ENCODE measurements around the gene YJEFN3. TPM values are rescaled to one million over a fixed set of nuclear protein-coding genes. Genes with fewer than 3 reads are reported as not detected.
A peak's percentile ranks its signal among the peaks of the same experiment; 100 is the strongest.

YJEFN3 gene
- total RNA-seq, 1 donor from 2014 or later = 4.0 TPM

- DNase-seq (ENCODE audit: low spot score) = peak; percentile 86
- H3K4me1 Mint-ChIP-seq (ENCODE audit: low read depth) = peaks cover 31% of the 10 kb centered on the region
- no peaks in the 10 kb centered on the region for H3K9me3 Mint-ChIP-seq (ENCODE audit: low read depth)
- peak overlapping the region; percentile 17 for H3K27ac Mint-ChIP-seq (ENCODE audit: unreplicated experiment)
- H3K4me3 Mint-ChIP-seq (ENCODE audit: unreplicated experiment) = no peak overlapping the region
- no peaks in the 10 kb centered on the region for H3K36me3 Mint-ChIP-seq (ENCODE audit: low read depth)
- H3K27me3 Mint-ChIP-seq (ENCODE audit: low read depth) = no peaks in the 10 kb centered on the region
- TF ChIP-seq CTCF (IDR thresholded peaks at IDR 0.05) = peak; percentile 82
Measured at GRCh38 chr19:19554074-19555023, 25.6 kb downstream of the YJEFN3 start.

- Mint-ChIP-seq H3K4me1 (ENCODE audit: low read depth) (peaks cover 2% of the 10 kb centered on the region), H3K27me3 (ENCODE audit: low read depth) (no peaks in the 10 kb centered on the region), H3K4me3 (ENCODE audit: unreplicated experiment) (no peak overlapping the region), H3K36me3 (ENCODE audit: low read depth) (no peaks in the 10 kb centered on the region), H3K27ac (ENCODE audit: unreplicated experiment) (no peak overlapping the region), H3K9me3 (ENCODE audit: low read depth) (no peaks in the 10 kb centered on the region)
- DNase-seq (ENCODE audit: low spot score) = no peak
- no peak for TF ChIP-seq CTCF (IDR thresholded peaks at IDR 0.05)
Measured at GRCh38 chr19:19558055-19558454, 29.3 kb downstream of the YJEFN3 start.

GRCh38 chr19:19558636-19559035 is 29.9 kb downstream of the YJEFN3 start:
- H3K4me1 Mint-ChIP-seq (ENCODE audit: low read depth) = peaks cover 2% of the 10 kb centered on the region
- no peak for TF ChIP-seq CTCF (IDR thresholded peaks at IDR 0.05)
- no peak overlapping the region for H3K27ac Mint-ChIP-seq (ENCODE audit: unreplicated experiment)
- H3K9me3 Mint-ChIP-seq (ENCODE audit: low read depth) = no peaks in the 10 kb centered on the region
- no peaks in the 10 kb centered on the region for H3K36me3 Mint-ChIP-seq (ENCODE audit: low read depth)
- H3K4me3 Mint-ChIP-seq (ENCODE audit: unreplicated experiment) = no peak overlapping the region
- no peak for DNase-seq (ENCODE audit: low spot score)
- H3K27me3 Mint-ChIP-seq (ENCODE audit: low read depth) = no peaks in the 10 kb centered on the region

GRCh38 chr19:19559931-19560330 is 31.2 kb downstream of the YJEFN3 start:
- no peaks in the 10 kb centered on the region for H3K27me3 Mint-ChIP-seq (ENCODE audit: low read depth)
- peaks cover 2% of the 10 kb centered on the region for H3K4me1 Mint-ChIP-seq (ENCODE audit: low read depth)
- H3K9me3 Mint-ChIP-seq (ENCODE audit: low read depth) = no peaks in the 10 kb centered on the region
- H3K36me3 Mint-ChIP-seq (ENCODE audit: low read depth) = no peaks in the 10 kb centered on the region
- DNase-seq (ENCODE audit: low spot score) = no peak
- H3K4me3 Mint-ChIP-seq (ENCODE audit: unreplicated experiment) = no peak overlapping the region
- no peak for TF ChIP-seq CTCF (IDR thresholded peaks at IDR 0.05)
- no peak overlapping the region for H3K27ac Mint-ChIP-seq (ENCODE audit: unreplicated experiment)

GRCh38 chr19:19561946-19562664 is 33.4 kb downstream of the YJEFN3 start:
- peaks cover 7% of the 10 kb centered on the region for H3K4me1 Mint-ChIP-seq (ENCODE audit: low read depth)
- no peaks in the 10 kb centered on the region for H3K9me3 Mint-ChIP-seq (ENCODE audit: low read depth)
- H3K27me3 Mint-ChIP-seq (ENCODE audit: low read depth) = no peaks in the 10 kb centered on the region
- no peak for DNase-seq (ENCODE audit: low spot score)
- H3K4me3 Mint-ChIP-seq (ENCODE audit: unreplicated experiment) = no peak overlapping the region
- H3K27ac Mint-ChIP-seq (ENCODE audit: unreplicated experiment) = no peak overlapping the region
- H3K36me3 Mint-ChIP-seq (ENCODE audit: low read depth) = no peaks in the 10 kb centered on the region
- TF ChIP-seq CTCF (IDR thresholded peaks at IDR 0.05) = no peak
